GM13977 (cell line): ENCODE measurements around the gene POLE3.

Source experiments
- DNase-seq: peaks from one replicate; pipeline ENCODE4 v3.0.0; 2012; ENCODE audit warnings: low spot score
- CTCF ChIP-seq: IDR thresholded peaks from 2 replicates; pipeline ENCODE4 v1.5.1; 2012; ENCODE audit warnings: mild to moderate bottlenecking, control low read depth; ENCODE audit not compliant: insufficient read depth; ENCODE audit errors: extremely low read depth, missing control alignments
- in situ Hi-C: fragments of 300-500 bp; cut with MboI; formaldehyde crosslinking; loops from one replicate; pipeline ENCODE4 v1.12.0; 2022; ENCODE audit warnings: low sequenced_read_pairs, low pct_unique_long_range_greater_than_20kb, mixed read lengths, inconsistent platforms; ENCODE audit not compliant: unreplicated experiment

The POLE3 gene

GRCh38 chr9:113359385-113359784, 51.1 kb downstream of the POLE3 start:
- no peak for DNase-seq
- TF ChIP-seq CTCF, result no peak
- in situ Hi-C loops, result no loop called here
